ENCODE data around the gene PCDHGA9. TPM values are rescaled to one million over a fixed set of nuclear protein-coding genes. Genes with fewer than 3 reads are reported as not detected.
"Not testable (repeated sequence)": the region's sequence is repeated elsewhere in the genome, so short reads cannot be mapped to it uniquely, and the experiment has no call there.

The PCDHGA9 gene
- total RNA-seq, 2 donors from 2014 or later, result 0.89 to 7.3 TPM

- DNase-seq; H3K27me3 Mint-ChIP-seq (ENCODE audit: insufficient read depth); H3K4me1 Mint-ChIP-seq; H3K27ac ChIP-seq (ENCODE audit: low read depth, low read length); H3K36me3 ChIP-seq (ENCODE audit: control insufficient read depth, insufficient read depth, low read length); H3K9ac ChIP-seq (ENCODE audit: extremely low read depth, low read length, poor library complexity, severe bottlenecking); H3K27me3 ChIP-seq (ENCODE audit: control insufficient read depth, insufficient read depth, low read length, poor library complexity, severe bottlenecking); H3K4me1 ChIP-seq (ENCODE audit: control insufficient read depth, insufficient read depth, low read length): not testable (repeated sequence)
- peak; percentile 79 for TF ChIP-seq CTCF (conservative IDR thresholded peaks at IDR 0.05)
- peaks cover 51% of the 10 kb centered on the region for H3K36me3 Mint-ChIP-seq (ENCODE audit: low read depth)
- H3K27ac Mint-ChIP-seq, result peak within 1 kb of the TSS; percentile 64
- peak within 1 kb of the TSS; percentile 0 for H3K4me3 ChIP-seq (ENCODE audit: low read length)
- peaks cover 83% of the 10 kb centered on the region for H3K9me3 Mint-ChIP-seq
- H3K9me3 ChIP-seq (ENCODE audit: control insufficient read depth, low read length), result peaks cover 61% of the 10 kb centered on the region
- 80 to 90% methylated on average over 9 to 19 of the region's 43 CpGs for WGBS, 2 experiments (ENCODE audit: insufficient coverage in 1 of 2, insufficient read length in 1 of 2)
- peak within 1 kb of the TSS; percentile 64 for H3K4me3 Mint-ChIP-seq
These were observed 4.6 kb upstream of the PCDHGA9 start, which contains the start of gene PCDHGB5 for GRCh38 chr5:141397756-141398551. PCDHGB5 (plus strand) TSS chr5:141397947; CDS start chr5:141398128, 181 bp downstream.

GRCh38 chr5:141398608-141399007 lies 4.0 kb upstream of the PCDHGA9 start:
- Mint-ChIP-seq H3K4me3 (peak overlapping the region; percentile 64), H3K4me1 (no peaks in the 10 kb centered on the region), H3K36me3 (ENCODE audit: low read depth) (peaks cover 51% of the 10 kb centered on the region), H3K27ac (no peak overlapping the region), H3K9me3 (peaks cover 83% of the 10 kb centered on the region), H3K27me3 (ENCODE audit: insufficient read depth) (peaks cover 4% of the 10 kb centered on the region)
- Histone ChIP-seq H3K4me1 (ENCODE audit: control insufficient read depth, insufficient read depth, low read length) (no peaks in the 10 kb centered on the region), H3K4me3 (ENCODE audit: low read length) (peak overlapping the region; percentile 0), H3K27ac (ENCODE audit: low read depth, low read length) (no peak overlapping the region), H3K36me3 (ENCODE audit: control insufficient read depth, insufficient read depth, low read length) (no peaks in the 10 kb centered on the region), H3K27me3 (ENCODE audit: control insufficient read depth, insufficient read depth, low read length, poor library complexity, severe bottlenecking) (no peaks in the 10 kb centered on the region), H3K9ac (ENCODE audit: extremely low read depth, low read length, poor library complexity, severe bottlenecking) (no peak overlapping the region), H3K9me3 (ENCODE audit: control insufficient read depth, low read length) (peaks cover 56% of the 10 kb centered on the region)
- DNase-seq, result no peak
- 95 to 96% methylated on average over 15 of the region's 15 CpGs for WGBS, 2 experiments (ENCODE audit: insufficient coverage in 1 of 2, insufficient read length in 1 of 2)
- no peak for TF ChIP-seq CTCF (conservative IDR thresholded peaks at IDR 0.05)

- H3K9me3 ChIP-seq (ENCODE audit: control insufficient read depth, low read length), result peaks cover 57% of the 10 kb centered on the region
- H3K4me3 ChIP-seq (ENCODE audit: low read length), result no peak overlapping the region
- Mint-ChIP-seq H3K4me1 (no peaks in the 10 kb centered on the region), H3K27me3 (ENCODE audit: insufficient read depth) (peaks cover 4% of the 10 kb centered on the region), H3K4me3 (no peak overlapping the region), H3K9me3 (peaks cover 84% of the 10 kb centered on the region), H3K27ac (no peak overlapping the region), H3K36me3 (ENCODE audit: low read depth) (peaks cover 52% of the 10 kb centered on the region)
- no peak for DNase-seq
- H3K27me3 ChIP-seq (ENCODE audit: control insufficient read depth, insufficient read depth, low read length, poor library complexity, severe bottlenecking), result no peaks in the 10 kb centered on the region
- H3K27ac ChIP-seq (ENCODE audit: low read depth, low read length), result no peak overlapping the region
- no peaks in the 10 kb centered on the region for H3K4me1 ChIP-seq (ENCODE audit: control insufficient read depth, insufficient read depth, low read length)
- TF ChIP-seq CTCF (conservative IDR thresholded peaks at IDR 0.05), result no peak
- no peaks in the 10 kb centered on the region for H3K36me3 ChIP-seq (ENCODE audit: control insufficient read depth, insufficient read depth, low read length)
- H3K9ac ChIP-seq (ENCODE audit: extremely low read depth, low read length, poor library complexity, severe bottlenecking), result no peak overlapping the region
- 96 to 98% methylated on average over 57 to 61 of the region's 61 CpGs for WGBS, 2 experiments (ENCODE audit: insufficient coverage in 1 of 2, insufficient read length in 1 of 2)
These were observed 2.9 kb upstream of the PCDHGA9 start for GRCh38 chr5:141399555-141400258.

Data from endodermal cell (in vitro differentiated cells).